Mesenteric fat pad (tissue), 1 donor: Measurements from ENCODE around the gene ZGRF1. TPM values are rescaled to one million over a fixed set of nuclear protein-coding genes. Genes with fewer than 3 reads are reported as not detected.
A peak's percentile ranks its signal among the peaks of the same experiment; 100 is the strongest.
"Not testable (repeated sequence)": the region's sequence is repeated elsewhere in the genome, so short reads cannot be mapped to it uniquely, and the experiment has no call there.

ENCODE experiments used
- DNase-seq: peaks from one replicate; pipeline ENCODE4 v3.0.0-alpha.2; 2020; ENCODE audit warnings: low spot score
- long read RNA-seq: library from polyadenylated mRNA; unstranded; transcript quantifications from one replicate; pipeline ENCODE4 v2.0.0, GENCODE V29; 2020
- total RNA-seq: library from RNA; stranded (reverse); fragmentation: NEBNext Ultra II Directional; extraction: Animal tissue kit (Norgen Biotek cat#: 25700); gene quantifications from one replicate; pipeline ENCODE4 v1.2.1, GENCODE V29; 2021
- donor health status: DM: yes; HTN: yes; CAD: no.

The ZGRF1 gene
- total RNA-seq = 2.2 TPM
- long read RNA-seq, partial matches to known transcripts = 0 of 2 reads
- long read RNA-seq, other reads (novel, unspliced or antisense) = 2 of 2 reads

GRCh38 chr4:112636688-112637551, at the start of gene ZGRF1, which contains the start of gene LARP7:
TSS of gene ZGRF1 (minus strand) at chr4:112636909. CDS start at chr4:112633176, 3,733 bp downstream.
TSS of gene LARP7 (plus strand) at chr4:112637143. CDS start at chr4:112644670, 7,527 bp downstream.
- DNase-seq = peak; percentile 99

- DNase-seq = no peak
Observed at GRCh38 chr4:112680996-112681395, 44.3 kb upstream of the ZGRF1 start.

GRCh38 chr4:112677519-112678091, 40.9 kb upstream of the ZGRF1 start:
- DNase-seq = no peak

DNA sequence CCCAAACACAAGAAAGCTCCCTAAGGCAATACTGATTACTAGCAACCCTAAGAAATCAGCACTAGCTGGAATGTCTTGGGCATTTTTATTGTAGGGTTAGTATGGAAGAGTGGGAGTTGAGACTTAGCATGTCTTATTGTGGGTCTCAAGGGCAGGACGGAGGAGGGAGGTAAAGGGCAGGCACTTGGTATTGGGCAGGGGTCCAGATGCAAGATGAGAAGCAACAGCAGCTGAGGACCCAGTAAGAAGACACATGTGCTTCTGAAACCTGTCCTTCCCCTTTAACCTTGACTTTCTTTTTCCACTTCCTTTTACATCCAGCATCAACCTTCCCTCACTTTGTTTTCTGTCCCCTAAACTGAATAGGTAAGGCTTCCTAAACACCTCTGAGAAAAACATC, 37.7 kb upstream of the ZGRF1 start:
- DNase-seq = no peak

GRCh38 chr4:112673686-112674085, 37.0 kb upstream of the ZGRF1 start:
- DNase-seq = no peak

DNA sequence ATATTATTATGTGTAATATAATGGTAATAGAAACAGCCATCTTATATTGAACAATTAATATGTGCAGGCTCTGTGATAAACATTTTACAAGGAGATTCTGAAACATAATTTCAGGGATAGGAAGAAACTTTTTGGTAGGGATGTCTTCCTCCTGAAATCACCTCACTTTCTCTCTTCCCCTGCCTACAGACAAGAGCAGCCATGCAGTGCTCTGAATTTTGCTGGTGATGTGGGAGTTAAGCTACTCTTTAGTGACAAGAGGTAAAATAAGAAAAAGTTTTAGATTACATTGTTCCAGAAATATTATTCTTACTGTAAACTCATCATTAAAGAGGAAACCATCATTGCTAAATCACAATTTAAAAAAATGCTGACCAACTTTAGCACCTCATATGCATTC, 36.4 kb upstream of the ZGRF1 start:
- no peak for DNase-seq

- no peak for DNase-seq
Observed at GRCh38 chr4:112668131-112668530, 31.4 kb upstream of the ZGRF1 start.

- no peak for DNase-seq
Observed at GRCh38 chr4:112664611-112665010, 27.9 kb upstream of the ZGRF1 start.

DNA sequence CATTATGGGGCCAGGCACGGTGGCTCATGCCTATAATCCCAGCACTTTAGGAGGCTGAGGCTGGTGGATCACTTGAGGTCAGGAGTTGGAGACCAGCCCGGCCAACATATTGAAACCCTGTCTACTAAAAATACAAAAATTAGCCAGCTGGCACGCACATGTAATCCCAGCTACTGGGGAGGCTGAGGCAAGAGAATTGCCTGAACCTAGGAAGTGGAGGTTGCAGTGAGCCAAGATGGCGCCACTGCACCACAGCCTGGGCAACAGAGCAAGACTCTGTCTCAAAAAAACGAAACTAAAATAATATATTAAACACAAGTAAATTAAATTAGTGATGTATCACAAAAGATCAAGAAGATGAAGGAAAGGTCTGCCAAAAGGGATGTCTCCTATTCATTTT, 19.4 kb upstream of the ZGRF1 start:
- DNase-seq = not testable (repeated sequence)

DNA sequence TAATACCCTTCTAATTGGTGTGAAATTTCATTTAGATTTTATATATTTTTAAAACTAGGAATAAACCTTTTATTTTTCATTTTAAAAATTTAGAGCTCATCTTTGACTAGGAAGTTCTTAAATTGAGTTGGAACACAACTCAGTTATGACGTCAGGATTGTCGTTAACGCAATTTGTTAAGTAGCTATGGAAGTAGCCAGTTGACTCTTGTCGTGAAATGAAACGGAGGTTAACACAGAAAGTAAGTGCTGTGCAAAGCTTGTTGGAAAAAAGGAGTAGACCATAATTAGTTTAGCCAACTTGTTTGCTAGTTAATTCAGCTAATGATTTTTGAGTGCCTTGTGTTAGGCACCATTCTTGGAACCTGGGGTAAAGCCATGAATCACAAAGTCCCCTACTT, 18.6 kb upstream of the ZGRF1 start:
- DNase-seq = no peak

- DNase-seq = no peak
Observed at GRCh38 chr4:112652216-112652615, 15.5 kb upstream of the ZGRF1 start.

DNA sequence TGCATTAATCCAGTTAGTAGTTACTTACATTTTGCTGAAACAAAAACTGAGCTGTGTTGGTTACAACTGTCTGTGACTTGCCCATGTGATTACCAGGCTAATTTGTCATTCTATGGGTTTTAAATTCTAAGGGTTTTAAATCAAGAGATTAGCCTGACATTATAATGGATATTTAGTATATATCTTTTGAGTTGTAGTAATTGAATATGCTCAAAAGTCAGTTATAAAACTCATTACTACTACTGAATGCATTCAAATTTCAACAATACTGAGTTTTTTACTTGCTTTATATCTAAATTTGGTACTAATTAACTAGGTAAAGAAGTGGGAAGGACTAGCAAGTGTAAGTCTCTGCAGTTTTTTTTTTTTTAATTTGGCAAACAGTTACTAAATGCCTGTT, 14.9 kb upstream of the ZGRF1 start:
- DNase-seq = no peak

GRCh38 chr4:112650332-112650731, 13.6 kb upstream of the ZGRF1 start:
- DNase-seq = no peak

DNA sequence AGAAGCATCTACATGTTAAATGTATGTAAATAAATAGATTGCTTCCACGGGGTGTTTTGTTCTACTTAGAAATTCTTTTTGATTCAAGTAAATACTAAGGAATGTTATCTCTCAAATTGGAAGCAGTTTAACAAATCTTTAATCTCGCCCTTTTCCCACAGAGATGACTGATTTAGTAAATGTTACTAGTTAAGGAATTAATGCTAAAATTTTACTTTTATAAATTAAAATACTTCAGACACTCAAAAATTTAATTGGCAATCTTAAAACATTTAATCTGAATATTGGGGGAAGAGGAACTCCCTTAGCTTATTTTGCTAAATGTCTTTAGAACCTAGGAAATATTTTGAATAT, 12.3 kb upstream of the ZGRF1 start:
- no peak for DNase-seq

GRCh38 chr4:112648263-112649054, 11.8 kb upstream of the ZGRF1 start:
- no peak for DNase-seq

- no peak for DNase-seq
Observed at GRCh38 chr4:112647785-112648184, 11.1 kb upstream of the ZGRF1 start.

- no peak for DNase-seq
Observed at GRCh38 chr4:112646632-112647537, 10.2 kb upstream of the ZGRF1 start.

- DNase-seq = no peak
Observed at GRCh38 chr4:112645541-112646329, 9.0 kb upstream of the ZGRF1 start.

DNA sequence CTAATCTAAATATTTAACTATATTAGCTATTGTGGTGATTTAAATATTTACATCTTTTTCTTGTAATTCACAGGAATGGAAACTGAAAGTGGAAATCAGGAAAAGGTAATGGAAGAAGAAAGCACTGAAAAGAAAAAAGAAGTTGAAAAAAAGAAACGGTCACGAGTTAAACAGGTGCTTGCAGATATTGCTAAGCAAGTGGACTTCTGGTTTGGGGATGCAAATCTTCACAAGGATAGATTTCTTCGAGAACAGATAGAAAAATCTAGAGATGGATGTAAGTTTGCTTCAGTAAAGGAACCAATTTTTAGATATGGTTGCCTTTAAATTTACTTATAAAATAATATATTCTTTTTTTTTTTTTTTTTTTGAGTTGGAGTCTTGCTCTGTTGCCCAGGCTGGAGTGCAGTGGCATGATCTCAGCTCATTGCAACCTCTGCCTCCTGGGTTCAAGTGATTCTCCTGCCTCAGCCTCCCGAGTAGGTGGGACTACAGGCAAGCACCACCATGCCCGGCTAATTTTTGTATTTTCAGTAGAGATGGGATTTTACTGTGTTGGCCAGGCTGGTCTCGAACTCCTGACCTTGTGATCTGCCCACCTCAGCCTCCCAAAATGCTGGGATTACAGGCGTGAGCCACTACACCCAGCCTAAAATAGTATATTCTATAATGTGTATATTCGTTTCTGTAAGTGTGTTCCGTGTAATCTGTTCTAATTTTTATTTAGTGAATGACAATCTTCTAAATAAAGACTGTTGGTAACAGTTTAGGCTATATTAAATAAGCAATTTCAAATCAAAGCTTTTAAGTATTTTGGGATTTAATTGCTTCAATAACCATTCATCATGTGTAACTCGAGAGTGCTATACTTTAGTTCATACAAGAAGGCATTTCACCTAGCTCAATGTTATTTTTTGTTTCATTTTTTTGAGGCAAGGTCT, 8.2 kb upstream of the ZGRF1 start:
- not testable (repeated sequence) for DNase-seq
